ENCODE measurements around the gene KISS1R. TPM values are rescaled to one million over a fixed set of nuclear protein-coding genes. Genes with fewer than 3 reads are reported as not detected.

KISS1R gene
- total RNA-seq = 1 to 10 TPM; 1.1 to 3.0 (median 1.7) TPM
- under 1 TPM; 0.72 to 0.85 TPM for polyA plus RNA-seq
- total RNA-seq = 0.40 reads per million

- H3K4me1 Mint-ChIP-seq = peaks cover 10 to 32% (median 25%) of the 10 kb centered on the region in 7 donors
- ChIA-PET CTCF (interaction anchor here (2.2 to 3.2 kb wide), 2 partner anchors 54 kb away, joined by 18 to 26 read pairs; no protein-coding TSS in a partner anchor), POLR2A (interaction anchor here (1.0 to 8.8 kb wide), 6 partner anchors 10 to 52 kb away, joined by 3 to 82 read pairs (median 20); partner anchors contain the start of genes MED16 and RNU6-9)
- no peaks in the 10 kb centered on the region for H3K9me3 ChIP-seq (ENCODE audit: control insufficient read depth in 2 of 3, low read length in 3 of 3)
- H3K4me3 Mint-ChIP-seq = peak within 1 kb of the TSS; percentile 62 to 91 (median 83)
- no peaks in the 10 kb centered on the region for H3K27me3 ChIP-seq (ENCODE audit: control insufficient read depth in 2 of 2, insufficient read depth in 2 of 2, low read length in 2 of 2)
- intact Hi-C loops (cut with micrococcal nuclease) = loop anchor here in 1 of 2 donors (1.0 kb wide), 2 partner anchors 8 to 24 kb away; partner anchors contain the start of genes MED16 and RNU6-9
- ATAC-seq (peak; percentile 4), DNase-seq (peak in 3 of 9 donors; percentile 36 to 55 (median 37))
- no peaks in the 10 kb centered on the region for H3K36me3 Mint-ChIP-seq
- peak within 1 kb of the TSS; percentile 63 for H3K27ac ChIP-seq (ENCODE audit: low read depth, low read length)
- H3K4me3 ChIP-seq (ENCODE audit: low read length) = peak within 1 kb of the TSS; percentile 43
- H3K4me1 ChIP-seq (ENCODE audit: control insufficient read depth in 2 of 2, insufficient read depth in 2 of 2, low read length in 2 of 2) = peaks cover 17% of the 10 kb centered on the region in 2 donors
- H3K27ac Mint-ChIP-seq = peak within 1 kb of the TSS in 6 of 9 donors; percentile 18 to 83 (median 64)
- peaks cover 0 to 5% (median 0%) of the 10 kb centered on the region in 5 donors for H3K27me3 Mint-ChIP-seq
- peaks cover 0 to 7% (median 0%) of the 10 kb centered on the region in 3 experiments for H3K36me3 ChIP-seq (ENCODE audit: control insufficient read depth in 2 of 3, insufficient read depth in 3 of 3, low read length in 3 of 3)
- H3K9me3 Mint-ChIP-seq = peaks cover 0 to 2% (median 0%) of the 10 kb centered on the region in 11 donors
Observed at GRCh38 chr19:917323-918151, at the start of gene KISS1R. Gene KISS1R, plus strand, starts transcription at chr19:917333. Its CDS starts 170 bp downstream, at chr19:917503.

- intact Hi-C loops (cut with micrococcal nuclease) = loop anchor here in 1 of 2 donors (10.0 kb wide), 1 partner anchor 377 kb away; the partner anchor contains the start of genes ATP5F1D and MIDN
- DNase-seq (no peak), ATAC-seq (no peak)
- POLR2A ChIA-PET = interaction anchor here (5.8 kb wide), 1 partner anchor 50 kb away, joined by 82 read pairs; the partner anchor contains the start of gene KISS1R
- Histone ChIP-seq H3K36me3 (ENCODE audit: control insufficient read depth in 2 of 3, insufficient read depth in 3 of 3, low read length in 3 of 3) (peaks cover 0 to 41% (median 0%) of the 10 kb centered on the region in 3 experiments), H3K27ac (ENCODE audit: low read depth, low read length) (no peak overlapping the region), H3K4me1 (ENCODE audit: control insufficient read depth in 2 of 2, insufficient read depth in 2 of 2, low read length in 2 of 2) (peaks cover 15 to 20% of the 10 kb centered on the region in 2 donors), H3K27me3 (ENCODE audit: control insufficient read depth in 2 of 2, insufficient read depth in 2 of 2, low read length in 2 of 2) (no peaks in the 10 kb centered on the region), H3K4me3 (ENCODE audit: low read length) (no peak overlapping the region), H3K9me3 (ENCODE audit: control insufficient read depth in 2 of 3, low read length in 3 of 3) (no peaks in the 10 kb centered on the region)
- peaks cover 0 to 38% (median 17%) of the 10 kb centered on the region in 7 donors for H3K4me1 Mint-ChIP-seq
- peaks cover 3 to 15% (median 7%) of the 10 kb centered on the region in 5 donors for H3K36me3 Mint-ChIP-seq
- peaks cover 0 to 8% (median 0%) of the 10 kb centered on the region in 11 donors for H3K9me3 Mint-ChIP-seq
- peak overlapping the region in 2 of 9 donors; percentile 63 to 74 for H3K27ac Mint-ChIP-seq
- CTCF ChIA-PET = no interaction called here
- peaks cover 0 to 2% (median 0%) of the 10 kb centered on the region in 5 donors for H3K27me3 Mint-ChIP-seq
- no peak overlapping the region for H3K4me3 Mint-ChIP-seq
Observed at GRCh38 chr19:867855-868457, 49.2 kb upstream of the KISS1R start.

GRCh38 chr19:868458-869244, 48.5 kb upstream of the KISS1R start:
- POLR2A ChIA-PET = no interaction called here
- Histone ChIP-seq H3K4me3 (ENCODE audit: low read length) (no peak overlapping the region), H3K36me3 (ENCODE audit: control insufficient read depth in 2 of 3, insufficient read depth in 3 of 3, low read length in 3 of 3) (peaks cover 0 to 41% (median 0%) of the 10 kb centered on the region in 3 experiments), H3K27me3 (ENCODE audit: control insufficient read depth in 2 of 2, insufficient read depth in 2 of 2, low read length in 2 of 2) (no peaks in the 10 kb centered on the region), H3K9me3 (ENCODE audit: control insufficient read depth in 2 of 3, low read length in 3 of 3) (no peaks in the 10 kb centered on the region), H3K4me1 (ENCODE audit: control insufficient read depth in 2 of 2, insufficient read depth in 2 of 2, low read length in 2 of 2) (peaks cover 11 to 18% of the 10 kb centered on the region in 2 donors), H3K27ac (ENCODE audit: low read depth, low read length) (no peak overlapping the region)
- peaks cover 0 to 33% (median 17%) of the 10 kb centered on the region in 7 donors for H3K4me1 Mint-ChIP-seq
- ATAC-seq (no peak), DNase-seq (no peak)
- peak overlapping the region in 1 of 9 donors; percentile 25 for H3K27ac Mint-ChIP-seq
- peaks cover 0 to 8% (median 0%) of the 10 kb centered on the region in 11 donors for H3K9me3 Mint-ChIP-seq
- CTCF ChIA-PET = interaction anchor here (0.7 kb wide), 1 partner anchor 260 kb away, joined by 4 read pairs; no protein-coding TSS in a partner anchor
- no peak overlapping the region for H3K4me3 Mint-ChIP-seq
- peaks cover 0 to 2% (median 0%) of the 10 kb centered on the region in 5 donors for H3K27me3 Mint-ChIP-seq
- intact Hi-C loops (cut with micrococcal nuclease) = loop anchor here in 1 of 2 donors (10.0 kb wide), 1 partner anchor 376 kb away; the partner anchor contains the start of genes ATP5F1D and MIDN
- H3K36me3 Mint-ChIP-seq = peaks cover 3 to 15% (median 7%) of the 10 kb centered on the region in 5 donors

GRCh38 chr19:869245-870177, 47.6 kb upstream of the KISS1R start:
- Histone ChIP-seq H3K9me3 (ENCODE audit: control insufficient read depth in 2 of 3, low read length in 3 of 3) (no peaks in the 10 kb centered on the region), H3K4me3 (ENCODE audit: low read length) (no peak overlapping the region), H3K27ac (ENCODE audit: low read depth, low read length) (no peak overlapping the region), H3K36me3 (ENCODE audit: control insufficient read depth in 2 of 3, insufficient read depth in 3 of 3, low read length in 3 of 3) (peaks cover 0 to 44% (median 0%) of the 10 kb centered on the region in 3 experiments), H3K4me1 (ENCODE audit: control insufficient read depth in 2 of 2, insufficient read depth in 2 of 2, low read length in 2 of 2) (peaks cover 8 to 14% of the 10 kb centered on the region in 2 donors), H3K27me3 (ENCODE audit: control insufficient read depth in 2 of 2, insufficient read depth in 2 of 2, low read length in 2 of 2) (no peaks in the 10 kb centered on the region)
- peak overlapping the region in 1 of 10 donors; percentile 44 for H3K4me3 Mint-ChIP-seq
- H3K27ac Mint-ChIP-seq = peak overlapping the region in 6 of 9 donors; percentile 17 to 92 (median 66)
- intact Hi-C loops (cut with micrococcal nuclease) = loop anchor here in 1 of 2 donors (10.0 kb wide), 1 partner anchor 375 kb away; the partner anchor contains the start of genes ATP5F1D and MIDN
- peaks cover 0 to 8% (median 0%) of the 10 kb centered on the region in 11 donors for H3K9me3 Mint-ChIP-seq
- H3K27me3 Mint-ChIP-seq = peaks cover 0 to 2% (median 0%) of the 10 kb centered on the region in 5 donors
- ChIA-PET CTCF (interaction anchor here (0.7 kb wide), 1 partner anchor 259 kb away, joined by 4 read pairs; no protein-coding TSS in a partner anchor), POLR2A (no interaction called here)
- DNase-seq (no peak), ATAC-seq (no peak)
- H3K4me1 Mint-ChIP-seq = peaks cover 0 to 29% (median 13%) of the 10 kb centered on the region in 7 donors
- peaks cover 3 to 15% (median 7%) of the 10 kb centered on the region in 5 donors for H3K36me3 Mint-ChIP-seq

- H3K27ac ChIP-seq (ENCODE audit: low read depth, low read length) = no peak overlapping the region
- Mint-ChIP-seq H3K27ac (peak overlapping the region in 7 of 9 donors; percentile 32 to 92 (median 55)), H3K4me3 (peak overlapping the region in 4 of 10 donors; percentile 44 to 54 (median 46)), H3K27me3 (peaks cover 0 to 2% (median 0%) of the 10 kb centered on the region in 5 donors), H3K4me1 (peaks cover 0 to 29% (median 13%) of the 10 kb centered on the region in 7 donors), H3K36me3 (peaks cover 3 to 15% (median 7%) of the 10 kb centered on the region in 5 donors), H3K9me3 (peaks cover 0 to 8% (median 0%) of the 10 kb centered on the region in 11 donors)
- ATAC-seq (no peak), DNase-seq (no peak)
- no peaks in the 10 kb centered on the region for H3K27me3 ChIP-seq (ENCODE audit: control insufficient read depth in 2 of 2, insufficient read depth in 2 of 2, low read length in 2 of 2)
- CTCF ChIA-PET = interaction anchor here (0.6 kb wide), 1 partner anchor 9 kb away, joined by 3 read pairs; no protein-coding TSS in a partner anchor
- POLR2A ChIA-PET = no interaction called here
- intact Hi-C loops (cut with micrococcal nuclease) = no loop called here
- H3K36me3 ChIP-seq (ENCODE audit: control insufficient read depth in 2 of 3, insufficient read depth in 3 of 3, low read length in 3 of 3) = peaks cover 0 to 45% (median 0%) of the 10 kb centered on the region in 3 experiments
- H3K4me3 ChIP-seq (ENCODE audit: low read length) = no peak overlapping the region
- H3K4me1 ChIP-seq (ENCODE audit: control insufficient read depth in 2 of 2, insufficient read depth in 2 of 2, low read length in 2 of 2) = peaks cover 8 to 14% of the 10 kb centered on the region in 2 donors
- no peaks in the 10 kb centered on the region for H3K9me3 ChIP-seq (ENCODE audit: control insufficient read depth in 2 of 3, low read length in 3 of 3)
Observed at GRCh38 chr19:870314-870713, 46.8 kb upstream of the KISS1R start.
